Measurements from ENCODE around the gene PDZD2. TPM values are rescaled to one million over a fixed set of nuclear protein-coding genes. Genes with fewer than 3 reads are reported as not detected.

PDZD2 gene
- total and polyA plus RNA-seq, 4 experiments from 2014 or later: 0.07 to 1.1 (median 0.68) TPM

GRCh38 chr5:31800351-31800750, 161.4 kb downstream of the PDZD2 start:
- H3K36me3 ChIP-seq (ENCODE audit: insufficient read depth, low read length): no peaks in the 10 kb centered on the region
- no peak for DNase-seq
- H3K4me1 ChIP-seq (ENCODE audit: insufficient read depth, low read length): no peaks in the 10 kb centered on the region
- H3K9me3 ChIP-seq (ENCODE audit: control insufficient read depth in 1 of 2, low read length in 2 of 2): no peaks in the 10 kb centered on the region
- Mint-ChIP-seq H3K27ac (no peak overlapping the region), H3K27me3 (peaks cover 4 to 11% of the 10 kb centered on the region in 2 donors), H3K4me1 (no peaks in the 10 kb centered on the region), H3K4me3 (no peak overlapping the region), H3K9me3 (no peaks in the 10 kb centered on the region), H3K36me3 (no peaks in the 10 kb centered on the region)
- CTCF ChIA-PET (ENCODE audit: partially characterized antibody): no interaction called here
- intact Hi-C loops (cut with micrococcal nuclease): no loop called here
- H3K27ac ChIP-seq (ENCODE audit: low read depth, low read length): no peak overlapping the region
- POLR2A ChIA-PET (ENCODE audit: partially characterized antibody): no interaction called here
- no peaks in the 10 kb centered on the region for H3K27me3 ChIP-seq (ENCODE audit: insufficient read depth, low read length)
- no peak overlapping the region for H3K4me3 ChIP-seq (ENCODE audit: low read length in 2 of 2)

GRCh38 chr5:31805785-31806400, 167.0 kb downstream of the PDZD2 start:
- H3K36me3 Mint-ChIP-seq: no peaks in the 10 kb centered on the region
- no peak overlapping the region for H3K27ac ChIP-seq (ENCODE audit: low read depth, low read length)
- H3K4me3 Mint-ChIP-seq: no peak overlapping the region
- CTCF ChIA-PET (ENCODE audit: partially characterized antibody): interaction anchor here (0.7 kb wide), 1 partner anchor 28 kb away, joined by 4 read pairs; no protein-coding TSS in a partner anchor
- POLR2A ChIA-PET (ENCODE audit: partially characterized antibody): no interaction called here
- H3K36me3 ChIP-seq (ENCODE audit: insufficient read depth, low read length): no peaks in the 10 kb centered on the region
- no peaks in the 10 kb centered on the region for H3K4me1 Mint-ChIP-seq
- peaks cover 0 to 2% (median 0%) of the 10 kb centered on the region in 8 donors for H3K9me3 Mint-ChIP-seq
- no peaks in the 10 kb centered on the region for H3K9me3 ChIP-seq (ENCODE audit: control insufficient read depth in 1 of 2, low read length in 2 of 2)
- no peak for DNase-seq
- H3K4me1 ChIP-seq (ENCODE audit: insufficient read depth, low read length): no peaks in the 10 kb centered on the region
- no peak overlapping the region for H3K27ac Mint-ChIP-seq
- intact Hi-C loops (cut with micrococcal nuclease): no loop called here
- H3K4me3 ChIP-seq (ENCODE audit: low read length in 2 of 2): no peak overlapping the region
- H3K27me3 Mint-ChIP-seq: peaks cover 2 to 8% of the 10 kb centered on the region in 2 donors
- H3K27me3 ChIP-seq (ENCODE audit: insufficient read depth, low read length): no peaks in the 10 kb centered on the region

DNA sequence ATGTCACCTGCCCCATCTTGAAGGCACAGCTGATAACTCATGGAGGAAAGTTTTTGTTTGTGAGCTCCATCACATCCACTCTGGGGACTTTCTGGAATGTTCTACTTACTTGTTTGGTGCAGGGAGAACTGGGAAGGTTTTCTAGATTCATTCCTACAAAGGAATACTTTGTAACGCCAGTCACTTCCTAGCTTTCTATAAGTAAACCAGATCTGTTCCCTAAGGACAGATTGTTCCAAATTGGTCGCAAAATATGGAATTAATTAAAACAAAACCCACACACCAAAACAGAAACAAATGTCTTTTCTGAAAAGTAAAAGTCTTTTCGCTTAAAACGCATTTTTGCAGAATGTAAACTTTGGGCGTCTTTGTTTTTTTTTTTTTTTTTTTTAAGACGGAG, 167.6 kb downstream of the PDZD2 start:
- Mint-ChIP-seq H3K27ac (no peak overlapping the region), H3K9me3 (peaks cover 0 to 2% (median 0%) of the 10 kb centered on the region in 8 donors), H3K4me3 (no peak overlapping the region), H3K4me1 (no peaks in the 10 kb centered on the region), H3K36me3 (no peaks in the 10 kb centered on the region), H3K27me3 (peaks cover 2 to 6% of the 10 kb centered on the region in 2 donors)
- Histone ChIP-seq H3K27ac (ENCODE audit: low read depth, low read length) (no peak overlapping the region), H3K9me3 (ENCODE audit: control insufficient read depth in 1 of 2, low read length in 2 of 2) (no peaks in the 10 kb centered on the region), H3K36me3 (ENCODE audit: insufficient read depth, low read length) (no peaks in the 10 kb centered on the region), H3K4me1 (ENCODE audit: insufficient read depth, low read length) (no peaks in the 10 kb centered on the region), H3K4me3 (ENCODE audit: low read length in 2 of 2) (no peak overlapping the region), H3K27me3 (ENCODE audit: insufficient read depth, low read length) (no peaks in the 10 kb centered on the region)
- ChIA-PET CTCF (ENCODE audit: partially characterized antibody) (interaction anchor here (0.7 kb wide), 2 partner anchors 29 to 303 kb away, joined by 3 to 4 read pairs; no protein-coding TSS in a partner anchor), POLR2A (ENCODE audit: partially characterized antibody) (no interaction called here)
- intact Hi-C loops (cut with micrococcal nuclease): no loop called here
- no peak for DNase-seq

GRCh38 chr5:31807789-31808540, 169.0 kb downstream of the PDZD2 start:
- Mint-ChIP-seq H3K9me3 (peaks cover 0 to 2% (median 0%) of the 10 kb centered on the region in 8 donors), H3K27me3 (peaks cover 2 to 4% of the 10 kb centered on the region in 2 donors), H3K4me1 (no peaks in the 10 kb centered on the region), H3K4me3 (no peak overlapping the region), H3K27ac (no peak overlapping the region), H3K36me3 (no peaks in the 10 kb centered on the region)
- intact Hi-C loops (cut with micrococcal nuclease): no loop called here
- Histone ChIP-seq H3K4me3 (ENCODE audit: low read length in 2 of 2) (no peak overlapping the region), H3K27me3 (ENCODE audit: insufficient read depth, low read length) (no peaks in the 10 kb centered on the region), H3K27ac (ENCODE audit: low read depth, low read length) (no peak overlapping the region), H3K36me3 (ENCODE audit: insufficient read depth, low read length) (no peaks in the 10 kb centered on the region), H3K9me3 (ENCODE audit: control insufficient read depth in 1 of 2, low read length in 2 of 2) (no peaks in the 10 kb centered on the region), H3K4me1 (ENCODE audit: insufficient read depth, low read length) (no peaks in the 10 kb centered on the region)
- DNase-seq: no peak
- CTCF ChIA-PET (ENCODE audit: partially characterized antibody): interaction anchor here (2.0 kb wide), 1 partner anchor 225 kb away, joined by 9 read pairs; no protein-coding TSS in a partner anchor
- POLR2A ChIA-PET (ENCODE audit: partially characterized antibody): no interaction called here

DNA sequence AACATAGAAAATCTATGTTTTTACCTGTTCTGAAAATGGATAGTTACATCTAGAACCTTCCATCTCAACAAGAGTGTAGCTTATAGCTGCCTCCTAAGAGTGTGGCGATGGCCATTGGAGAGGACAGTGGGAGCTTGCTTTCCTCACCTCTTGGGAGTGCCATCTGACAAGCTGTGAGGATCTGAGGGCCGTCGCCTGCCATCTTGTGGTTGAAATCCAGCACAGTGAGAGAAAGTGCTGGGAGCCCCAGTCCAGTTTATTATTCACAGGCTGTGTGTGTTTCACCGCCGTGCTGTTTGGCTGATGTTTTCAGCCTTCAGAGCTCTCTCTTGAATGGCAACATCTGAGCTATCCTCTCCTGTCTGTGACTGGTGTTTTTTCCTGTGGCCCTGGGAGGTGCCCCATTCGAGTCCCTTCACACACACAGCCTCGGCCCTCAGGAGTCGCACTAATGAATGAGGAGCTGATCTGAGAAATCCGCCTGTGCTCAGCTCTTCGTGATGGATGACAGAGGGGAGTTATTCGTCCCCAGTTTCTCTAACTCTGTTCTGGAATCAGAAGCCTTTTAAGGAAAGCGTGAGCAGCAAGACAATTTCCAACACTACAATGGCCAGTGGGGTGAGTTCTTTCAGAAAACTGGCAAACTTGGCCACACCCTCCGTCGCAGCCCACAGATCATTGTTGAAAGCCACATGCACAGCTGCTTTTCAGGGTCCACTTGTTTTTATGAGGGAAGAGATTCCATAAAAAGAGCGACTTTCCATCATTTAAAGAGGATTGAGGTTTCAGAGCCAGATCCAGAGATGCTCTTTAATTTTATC, 170.3 kb downstream of the PDZD2 start:
- H3K27me3 Mint-ChIP-seq: peaks cover 0 to 2% of the 10 kb centered on the region in 2 donors
- no peaks in the 10 kb centered on the region for H3K36me3 ChIP-seq (ENCODE audit: insufficient read depth, low read length)
- H3K36me3 Mint-ChIP-seq: no peaks in the 10 kb centered on the region
- H3K4me1 ChIP-seq (ENCODE audit: insufficient read depth, low read length): no peaks in the 10 kb centered on the region
- ChIA-PET POLR2A (ENCODE audit: partially characterized antibody) (no interaction called here), CTCF (ENCODE audit: partially characterized antibody) (interaction anchor here (1.2 to 2.0 kb wide), 2 partner anchors 171 to 227 kb away, joined by 5 to 9 read pairs; partner anchors contain the start of gene PDZD2)
- H3K4me3 Mint-ChIP-seq: no peak overlapping the region
- no peaks in the 10 kb centered on the region for H3K9me3 ChIP-seq (ENCODE audit: control insufficient read depth in 1 of 2, low read length in 2 of 2)
- peak in 1 of 5 donors; percentile 8 for DNase-seq
- H3K4me1 Mint-ChIP-seq: no peaks in the 10 kb centered on the region
- H3K27ac Mint-ChIP-seq: no peak overlapping the region
- no peaks in the 10 kb centered on the region for H3K27me3 ChIP-seq (ENCODE audit: insufficient read depth, low read length)
- intact Hi-C loops (cut with micrococcal nuclease): no loop called here
- H3K9me3 Mint-ChIP-seq: peaks cover 0 to 2% (median 0%) of the 10 kb centered on the region in 8 donors
- no peak overlapping the region for H3K4me3 ChIP-seq (ENCODE audit: low read length in 2 of 2)
- no peak overlapping the region for H3K27ac ChIP-seq (ENCODE audit: low read depth, low read length)

DNA sequence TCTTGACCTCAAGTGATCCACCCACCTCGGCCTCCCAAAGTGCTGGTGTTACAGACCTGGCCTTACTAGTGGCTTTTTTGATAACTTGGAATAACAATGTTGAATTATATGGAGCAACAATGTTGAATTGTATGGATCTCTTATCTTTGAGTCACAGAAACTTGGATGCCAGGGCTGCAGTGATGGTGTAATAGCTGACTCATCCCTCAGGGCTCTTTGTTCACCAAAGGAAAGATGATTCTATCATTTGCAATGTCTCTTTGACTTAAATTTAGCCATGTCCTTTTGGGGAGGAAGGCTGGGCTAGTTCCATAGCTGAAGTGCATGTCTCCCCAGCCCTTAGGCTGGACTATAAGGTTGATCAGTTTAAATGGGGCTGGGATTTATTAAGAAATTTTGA, 172.3 kb downstream of the PDZD2 start:
- CTCF ChIA-PET (ENCODE audit: partially characterized antibody): no interaction called here
- Histone ChIP-seq H3K27ac (ENCODE audit: low read depth, low read length) (no peak overlapping the region), H3K4me3 (ENCODE audit: low read length in 2 of 2) (no peak overlapping the region), H3K4me1 (ENCODE audit: insufficient read depth, low read length) (no peaks in the 10 kb centered on the region), H3K9me3 (ENCODE audit: control insufficient read depth in 1 of 2, low read length in 2 of 2) (no peaks in the 10 kb centered on the region), H3K36me3 (ENCODE audit: insufficient read depth, low read length) (no peaks in the 10 kb centered on the region), H3K27me3 (ENCODE audit: insufficient read depth, low read length) (no peaks in the 10 kb centered on the region)
- Mint-ChIP-seq H3K27me3 (peaks cover 0 to 2% of the 10 kb centered on the region in 2 donors), H3K4me1 (no peaks in the 10 kb centered on the region), H3K4me3 (no peak overlapping the region), H3K36me3 (no peaks in the 10 kb centered on the region), H3K27ac (no peak overlapping the region), H3K9me3 (peaks cover 0 to 2% (median 0%) of the 10 kb centered on the region in 8 donors)
- DNase-seq: no peak
- intact Hi-C loops (cut with micrococcal nuclease): no loop called here
- POLR2A ChIA-PET (ENCODE audit: partially characterized antibody): no interaction called here

- H3K9me3 Mint-ChIP-seq: no peaks in the 10 kb centered on the region
- ChIA-PET CTCF (ENCODE audit: partially characterized antibody) (no interaction called here), POLR2A (ENCODE audit: partially characterized antibody) (no interaction called here)
- H3K4me1 Mint-ChIP-seq: no peaks in the 10 kb centered on the region
- no peak overlapping the region for H3K27ac Mint-ChIP-seq
- no peaks in the 10 kb centered on the region for H3K27me3 Mint-ChIP-seq
- intact Hi-C loops (cut with micrococcal nuclease): no loop called here
- Histone ChIP-seq H3K9me3 (ENCODE audit: control insufficient read depth in 1 of 2, low read length in 2 of 2) (no peaks in the 10 kb centered on the region), H3K4me1 (ENCODE audit: insufficient read depth, low read length) (no peaks in the 10 kb centered on the region), H3K27me3 (ENCODE audit: insufficient read depth, low read length) (no peaks in the 10 kb centered on the region), H3K36me3 (ENCODE audit: insufficient read depth, low read length) (no peaks in the 10 kb centered on the region), H3K27ac (ENCODE audit: low read depth, low read length) (no peak overlapping the region), H3K4me3 (ENCODE audit: low read length in 2 of 2) (no peak overlapping the region)
- H3K36me3 Mint-ChIP-seq: no peaks in the 10 kb centered on the region
- no peak overlapping the region for H3K4me3 Mint-ChIP-seq
- DNase-seq: no peak
Observed at GRCh38 chr5:31815376-31815775, 176.4 kb downstream of the PDZD2 start.
